Epithelial cell of prostate (primary cell): Measurements from ENCODE around the gene DHRS4L2.
A peak's percentile ranks its signal among the peaks of the same experiment; 100 is the strongest.
"Not testable (repeated sequence)": the region's sequence is repeated elsewhere in the genome, so short reads cannot be mapped to it uniquely, and the experiment has no call there.

ENCODE experiments used
- DNase-seq: peaks from one replicate; pipeline ENCODE4 v3.0.0-alpha.2; 2011; ENCODE audit warnings: low read depth, low spot score
- H3K27ac ChIP-seq: fragments of 450-650 bp; 2 replicates; pipeline ENCODE4 v1.5.1; 2017; ENCODE audit warnings: mild to moderate bottlenecking

DHRS4L2 gene

DNA sequence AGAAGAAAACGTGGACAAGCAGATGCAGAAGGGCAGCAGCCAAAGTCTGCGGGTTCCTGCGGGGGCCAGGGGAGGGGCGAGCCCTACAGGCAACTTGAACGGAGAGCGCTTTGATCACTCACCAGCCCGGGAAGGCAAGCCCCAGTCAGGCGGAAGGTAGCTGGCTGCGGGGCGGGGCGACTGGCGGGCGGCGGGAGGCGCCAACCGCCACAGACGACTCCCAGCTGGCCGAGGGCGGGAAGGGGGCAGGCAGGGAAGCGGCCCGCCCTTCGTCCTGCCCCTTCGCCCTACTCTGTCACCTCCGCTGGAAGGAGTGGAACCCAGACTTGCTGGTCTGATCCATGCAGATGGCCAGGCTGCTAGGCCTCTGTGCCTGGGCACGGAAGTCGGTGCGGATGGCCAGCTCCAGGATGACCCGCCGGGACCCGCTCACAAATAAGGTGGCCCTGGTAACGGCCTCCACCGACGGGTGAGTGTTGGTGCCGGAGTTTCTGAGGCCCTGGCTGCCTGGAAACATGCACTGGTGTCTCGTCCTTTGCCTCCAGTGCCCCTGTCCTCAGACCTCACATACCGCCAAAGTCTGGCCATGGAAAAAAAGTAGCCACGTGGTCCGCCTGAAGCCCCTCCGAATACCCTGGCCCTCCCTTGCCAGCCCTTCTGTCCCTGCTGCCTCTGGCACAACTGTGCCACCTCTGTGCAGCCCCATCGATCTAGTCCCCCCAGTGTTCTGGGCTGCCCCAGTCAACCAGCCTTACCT is at the start of gene DHRS4L2:
TSS of gene DHRS4L2 (plus strand) at position 323 of the 757 bp plus-strand sequence. CDS start at position 342, 19 bp downstream.
- DNase-seq: not testable (repeated sequence)
- H3K27ac ChIP-seq: peak within 1 kb of the TSS; percentile 40

GRCh38 chr14:23939607-23940326 is 49.0 kb upstream of the DHRS4L2 start:
- H3K27ac ChIP-seq: no peak overlapping the region
- DNase-seq: no peak

DNA sequence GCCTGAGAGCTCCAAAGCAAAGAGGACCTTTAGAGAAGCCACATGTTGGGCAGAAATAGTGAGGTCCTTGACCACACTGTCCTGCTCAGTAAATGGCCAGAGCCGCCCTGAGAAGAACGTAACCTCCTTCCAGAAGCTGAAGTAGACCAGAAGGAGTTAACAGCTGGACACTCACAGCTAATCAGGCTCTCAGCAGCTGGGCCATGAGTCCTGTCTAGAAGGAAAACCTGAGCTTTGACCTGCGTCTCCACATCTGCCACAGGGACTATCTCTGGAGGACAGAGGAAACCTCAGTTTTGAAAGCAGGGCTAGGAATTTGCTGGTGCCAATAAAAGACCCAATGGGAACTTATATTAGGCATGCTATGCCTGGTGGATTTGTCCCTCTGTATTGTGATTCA is 47.5 kb upstream of the DHRS4L2 start:
- no peak for DNase-seq
- H3K27ac ChIP-seq: no peak overlapping the region

DNA sequence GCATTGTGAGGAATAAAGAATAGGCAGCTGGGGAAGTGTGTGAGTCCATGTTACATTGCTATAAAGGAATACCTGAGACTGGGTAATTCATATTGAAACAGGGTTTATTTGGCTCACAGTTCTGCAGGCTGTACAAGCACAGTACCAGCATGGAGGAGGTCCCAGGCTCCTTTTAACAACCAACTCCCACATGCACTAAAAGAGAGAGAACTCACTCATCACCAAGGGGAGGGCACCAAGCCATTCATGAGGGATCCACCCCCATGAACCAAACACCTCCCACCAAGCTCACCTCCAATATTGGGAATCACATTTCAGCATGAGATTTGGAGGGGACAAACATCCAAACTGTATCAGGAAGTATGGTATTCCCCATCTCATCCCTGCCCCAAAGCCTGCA is 47.1 kb upstream of the DHRS4L2 start:
- no peak overlapping the region for H3K27ac ChIP-seq
- DNase-seq: no peak

- DNase-seq: no peak
- H3K27ac ChIP-seq: no peak overlapping the region
These were observed 46.1 kb upstream of the DHRS4L2 start for GRCh38 chr14:23942587-23942986.

DNA sequence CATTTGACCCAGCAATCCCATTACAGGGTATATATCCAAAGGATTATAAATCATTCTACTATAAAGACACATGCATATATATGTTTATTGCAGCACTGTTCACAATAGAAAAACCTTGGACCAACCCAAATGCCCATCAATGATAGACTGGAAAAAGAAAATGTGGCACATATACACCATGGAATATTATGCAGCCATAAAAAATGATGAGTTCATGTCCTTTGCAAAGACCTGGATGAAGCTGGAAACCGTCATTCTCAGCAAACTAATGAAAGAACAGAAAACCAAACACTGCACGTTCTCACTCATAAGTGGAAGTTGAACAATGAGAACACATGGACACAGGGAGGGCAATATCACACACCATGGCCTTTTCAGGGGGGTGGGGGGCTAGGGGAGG is 39.7 kb upstream of the DHRS4L2 start:
- not testable (repeated sequence) for H3K27ac ChIP-seq, DNase-seq

DNA sequence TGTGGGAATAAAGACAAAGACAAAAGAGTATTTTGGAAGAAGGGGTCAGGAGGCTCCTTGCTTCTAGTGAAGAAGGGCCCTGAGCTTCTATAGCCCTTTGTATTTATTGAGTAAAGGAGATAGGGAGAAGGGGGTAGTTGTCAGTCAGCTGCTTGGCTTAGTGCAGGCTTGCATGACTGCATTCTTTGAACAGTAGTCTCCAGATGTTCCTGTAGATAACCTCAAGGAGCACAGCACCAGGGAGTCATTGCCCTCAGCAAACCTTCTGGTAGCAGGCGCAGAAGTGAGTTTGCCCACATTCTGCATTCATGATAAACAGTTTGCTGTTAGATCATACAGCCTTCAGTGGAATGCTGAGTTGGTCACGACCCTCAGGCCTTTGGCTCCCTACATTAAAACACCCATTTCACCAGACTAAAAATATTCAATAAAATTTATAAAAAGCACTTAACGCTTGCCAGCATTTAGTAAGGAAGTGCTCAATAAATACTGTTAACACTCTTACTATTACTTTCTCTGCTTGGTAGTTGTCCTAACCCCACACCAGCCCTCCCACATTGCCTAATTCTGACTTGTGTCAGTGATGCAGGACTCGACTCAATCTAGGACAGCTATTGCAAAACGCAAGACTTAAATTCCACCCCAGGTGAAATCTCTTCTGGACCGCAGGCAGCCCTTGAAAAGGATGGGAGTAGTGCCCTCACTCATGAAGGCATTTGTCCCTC is 38.2 kb upstream of the DHRS4L2 start:
- no peak for DNase-seq
- H3K27ac ChIP-seq: no peak overlapping the region

GRCh38 chr14:23951136-23951466 is 37.6 kb upstream of the DHRS4L2 start:
- DNase-seq, H3K27ac ChIP-seq: not testable (repeated sequence)

DNA sequence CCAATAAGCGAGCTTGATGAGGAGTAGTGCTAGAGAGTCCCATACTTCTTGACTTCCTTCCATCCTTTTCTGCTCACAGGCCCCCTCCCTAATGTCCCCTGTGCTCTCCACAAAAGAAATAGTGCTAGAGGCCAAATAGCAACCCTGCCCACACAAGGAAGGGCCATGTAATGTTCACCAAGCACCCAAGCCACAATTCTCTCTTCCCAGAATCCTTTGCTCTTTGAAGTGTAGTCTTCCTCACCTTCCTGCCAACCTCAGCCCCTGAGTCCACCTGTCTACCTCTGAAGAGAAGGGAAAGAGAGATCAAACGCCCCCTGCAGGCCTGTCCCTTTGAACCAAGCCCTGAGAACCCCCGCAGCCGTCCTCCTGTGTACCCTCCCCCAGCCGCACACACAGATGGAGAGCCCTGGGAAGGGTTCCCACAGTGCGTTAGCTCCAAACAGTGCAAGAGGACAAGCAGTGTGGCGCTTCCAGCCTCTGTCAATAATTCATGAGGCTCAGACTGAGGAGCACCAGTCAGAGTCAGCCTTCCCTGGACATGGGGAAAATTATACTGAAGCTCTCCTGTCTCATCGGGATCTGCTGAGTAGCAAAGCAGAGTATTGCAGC is 37.0 kb upstream of the DHRS4L2 start:
- no peak overlapping the region for H3K27ac ChIP-seq
- DNase-seq: no peak

- not testable (repeated sequence) for DNase-seq
- H3K27ac ChIP-seq: peak overlapping the region; percentile 59
These were observed 35.6 kb upstream of the DHRS4L2 start for GRCh38 chr14:23953116-23953463.

DNA sequence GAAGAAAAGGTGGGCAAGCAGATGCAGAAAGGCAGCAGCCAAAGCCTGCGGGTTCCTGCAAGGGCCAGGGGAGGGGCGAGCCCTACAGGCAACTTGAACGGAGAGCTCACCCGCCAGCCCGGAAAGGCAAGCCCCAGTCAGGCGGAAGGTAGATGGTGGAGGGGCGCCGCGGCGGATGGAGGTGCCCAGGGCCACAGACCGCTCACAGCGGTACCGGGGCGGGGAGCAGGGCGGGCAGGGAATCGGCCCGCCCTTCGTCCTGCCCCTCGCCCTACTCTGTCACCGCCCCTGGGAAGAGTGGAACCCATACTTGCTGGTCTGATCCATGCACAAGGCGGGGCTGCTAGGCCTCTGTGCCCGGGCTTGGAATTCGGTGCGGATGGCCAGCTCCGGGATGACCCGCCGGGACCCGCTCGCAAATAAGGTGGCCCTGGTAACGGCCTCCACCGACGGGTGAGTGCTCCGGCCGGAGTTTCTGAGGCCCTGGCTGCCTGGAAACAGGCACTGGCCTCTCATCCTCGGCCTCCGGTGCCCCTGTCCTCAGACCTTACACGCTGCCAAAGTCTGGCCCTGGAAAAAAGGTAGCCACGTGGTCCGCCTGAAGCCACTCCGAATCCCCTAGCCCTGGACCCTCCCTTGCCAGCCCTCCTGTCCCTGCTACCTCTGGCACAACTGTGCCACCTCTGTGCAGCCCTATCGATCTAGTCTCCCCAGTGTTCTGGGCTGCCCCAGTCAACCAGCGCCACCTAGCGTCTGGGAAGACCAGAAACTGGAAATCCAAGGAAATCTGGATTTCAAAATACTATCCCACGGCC is 35.1 kb upstream of the DHRS4L2 start, which contains the start of gene DHRS4:
TSS of gene DHRS4 (plus strand) at position 307 of the 815 bp plus-strand sequence. CDS start at position 326, 19 bp downstream.
- peak within 1 kb of the TSS; percentile 59 for H3K27ac ChIP-seq
- peak; percentile 22 for DNase-seq

DNA sequence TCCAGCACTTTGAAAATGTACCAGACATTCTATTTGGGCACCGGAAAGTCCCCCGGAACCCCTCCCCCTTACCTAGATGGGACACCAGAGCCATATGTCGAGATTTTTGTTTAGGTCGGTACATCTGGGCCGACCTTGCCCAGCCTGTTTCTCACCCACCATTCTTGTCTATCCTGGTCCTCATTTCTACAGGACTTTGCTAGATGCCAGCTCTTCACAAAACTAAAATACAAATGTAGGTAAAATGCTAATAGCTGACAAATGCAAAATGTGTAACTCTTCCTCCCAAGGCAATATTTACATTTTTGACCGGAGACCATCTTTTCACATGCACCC is 34.5 kb upstream of the DHRS4L2 start:
- DNase-seq: not testable (repeated sequence)

DNA sequence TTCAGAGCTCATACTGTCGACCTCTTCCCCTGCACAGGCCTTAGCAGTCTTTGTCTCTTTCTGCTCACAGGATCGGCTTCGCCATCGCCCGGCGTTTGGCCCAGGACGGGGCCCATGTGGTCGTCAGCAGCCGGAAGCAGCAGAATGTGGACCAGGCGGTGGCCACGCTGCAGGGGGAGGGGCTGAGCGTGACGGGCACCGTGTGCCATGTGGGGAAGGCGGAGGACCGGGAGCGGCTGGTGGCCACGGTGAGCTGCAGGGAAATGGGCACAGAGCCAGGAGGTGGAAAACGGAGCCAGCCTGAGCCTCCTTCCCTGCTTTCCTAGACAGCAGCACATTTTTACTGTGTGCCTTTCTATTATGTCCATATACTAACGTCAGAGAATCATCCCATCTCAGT is 33.8 kb upstream of the DHRS4L2 start:
- H3K27ac ChIP-seq, DNase-seq: not testable (repeated sequence)

More for the DNA sequence above, 34.5 kb upstream of the DHRS4L2 start:
- H3K27ac ChIP-seq: peak overlapping the region; percentile 59

DNA sequence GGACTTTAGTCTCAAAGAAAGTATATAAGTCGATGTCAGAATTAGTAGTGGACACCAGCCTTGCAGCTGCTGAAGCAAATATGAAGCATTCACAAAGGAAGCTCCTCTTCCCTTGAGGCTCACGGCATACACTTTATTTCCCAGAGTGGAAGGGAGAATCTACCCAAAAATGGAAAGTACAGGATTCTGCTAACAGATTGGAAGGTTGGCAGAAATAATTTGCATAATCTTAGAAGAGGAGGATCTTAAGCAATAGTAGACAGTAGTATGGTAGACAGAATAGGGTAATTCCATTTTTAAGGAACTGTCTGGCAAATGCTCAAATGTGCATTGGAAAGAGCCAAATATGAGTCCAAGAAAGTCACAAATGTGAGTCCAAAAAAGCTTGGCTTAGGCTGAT is 32.9 kb upstream of the DHRS4L2 start:
- DNase-seq, H3K27ac ChIP-seq: not testable (repeated sequence)

GRCh38 chr14:23957913-23958569 is 30.7 kb upstream of the DHRS4L2 start:
- H3K27ac ChIP-seq, DNase-seq: not testable (repeated sequence)

GRCh38 chr14:23960899-23961298 is 27.8 kb upstream of the DHRS4L2 start:
- not testable (repeated sequence) for DNase-seq, H3K27ac ChIP-seq

DNA sequence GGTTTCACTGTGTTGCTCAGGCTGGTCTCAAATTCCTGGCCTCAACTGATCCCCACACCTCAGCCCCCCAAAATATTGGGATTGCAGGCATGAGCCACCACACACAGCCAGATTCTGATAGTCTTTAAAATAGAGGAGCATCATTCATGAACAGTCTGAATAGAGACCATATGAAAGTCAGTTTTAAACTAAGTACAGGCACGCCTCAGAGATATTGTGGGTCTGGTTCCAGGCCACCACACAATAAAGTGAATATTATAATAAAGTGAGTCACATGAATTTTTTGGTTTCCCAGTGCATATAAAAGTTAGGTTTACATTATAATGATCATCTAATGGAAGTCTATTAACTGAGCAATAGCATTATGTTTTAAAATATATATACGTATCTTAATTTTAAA is 27.0 kb upstream of the DHRS4L2 start:
- not testable (repeated sequence) for DNase-seq, H3K27ac ChIP-seq

GRCh38 chr14:23969130-23969480 is 19.6 kb upstream of the DHRS4L2 start:
- H3K27ac ChIP-seq, DNase-seq: not testable (repeated sequence)
